MM.1S (cell line): ENCODE data around the gene LRRC8E.

ENCODE experiments used
- CTCF ChIP-seq: fragments of 300-600 bp; sonication (generic); IDR thresholded peaks from 2 replicates; pipeline ENCODE4 v1.5.1; 2016; ENCODE audit warnings: antibody characterized with exemption, low read length, mixed read lengths
- EZH2 ChIP-seq: fragments of 300-600 bp; sonication (generic); optimal IDR thresholded peaks from 2 replicates; pipeline ENCODE3; 2017; ENCODE audit warnings: low read depth, mild to moderate bottlenecking, antibody characterized with exemption, low read length, mixed read lengths
- EZH2phosphoT487 ChIP-seq: fragments of 300-600 bp; sonication (generic); IDR thresholded peaks from 2 replicates; pipeline ENCODE4 v1.6.1; 2018; ENCODE audit warnings: antibody characterized with exemption, low read length

GRCh38 chr19:7848779-7849457 lies 39.4 kb upstream of the LRRC8E start:
- TF ChIP-seq CTCF (no peak), EZH2 (no peak), EZH2phosphoT487 (no peak)
